Osteocyte (in vitro differentiated cells): Measurements from ENCODE around the gene KYAT1. TPM values are rescaled to one million over a fixed set of nuclear protein-coding genes. Genes with fewer than 3 reads are reported as not detected.

Experiments used
- DNase-seq: peaks from one replicate; pipeline ENCODE4 v3.0.0; 2021; ENCODE audit warnings: mixed read lengths; ENCODE audit not compliant: unreplicated experiment; ENCODE audit errors: extremely low spot score
- H3K27ac Mint-ChIP-seq: one replicate; pipeline ENCODE4 v1.8.0; 2021; ENCODE audit warnings: mild to moderate bottlenecking, mixed read lengths; ENCODE audit not compliant: unreplicated experiment
- H3K27me3 Mint-ChIP-seq: one replicate; pipeline ENCODE4 v1.8.0; 2021; ENCODE audit warnings: mixed read lengths; ENCODE audit not compliant: unreplicated experiment
- H3K36me3 Mint-ChIP-seq: one replicate; pipeline ENCODE4 v1.8.0; 2021; ENCODE audit warnings: mixed read lengths; ENCODE audit not compliant: unreplicated experiment
- H3K4me1 Mint-ChIP-seq: one replicate; pipeline ENCODE4 v1.8.0; 2021; ENCODE audit warnings: mixed read lengths; ENCODE audit not compliant: unreplicated experiment
- H3K4me3 Mint-ChIP-seq: one replicate; pipeline ENCODE4 v1.8.0; 2021; ENCODE audit warnings: mild to moderate bottlenecking, moderate library complexity, mixed read lengths; ENCODE audit not compliant: unreplicated experiment
- H3K9me3 Mint-ChIP-seq: one replicate; pipeline ENCODE4 v1.8.0; 2021; ENCODE audit warnings: mixed read lengths; ENCODE audit not compliant: unreplicated experiment
- total RNA-seq: library from RNA; stranded (reverse); gene quantifications from 2 replicates; pipeline ENCODE4 v1.2.1, GENCODE V29; 2021
- TF ChIP-seq, protein P1 (sequence below): fragments of 200-600 bp; sonication (generic); IDR thresholded peaks from 2 replicates; pipeline ENCODE4 v1.5.0; 2021; ENCODE audit warnings: antibody characterized with exemption, mild to moderate bottlenecking, moderate library complexity

KYAT1 gene
- total RNA-seq, 1 donor from 2014 or later: 6.5 TPM

DNA sequence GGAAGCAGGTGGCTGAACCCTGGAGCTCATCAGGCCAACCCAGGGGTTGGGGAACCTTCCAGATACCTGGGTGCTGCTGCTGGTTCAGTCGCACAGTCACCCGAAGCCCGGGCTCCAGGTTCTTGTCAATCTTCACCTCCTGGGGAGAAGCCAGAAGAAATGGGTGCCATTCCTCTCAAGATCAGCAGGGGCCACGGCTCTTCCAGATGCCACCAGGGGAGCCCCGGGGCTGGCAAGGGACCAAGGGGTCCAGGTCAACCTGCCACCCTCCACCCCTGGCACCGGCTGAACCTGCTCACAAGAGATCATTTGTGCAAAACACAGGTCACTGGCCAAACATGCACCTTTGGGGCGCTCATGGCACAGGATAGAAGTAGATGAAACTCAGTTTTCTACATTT lies 56.8 kb downstream of the KYAT1 start:
- no peak overlapping the region for H3K4me3 Mint-ChIP-seq
- H3K27ac Mint-ChIP-seq: no peak overlapping the region
- peaks cover 13% of the 10 kb centered on the region for H3K36me3 Mint-ChIP-seq
- no peak for DNase-seq
- H3K27me3 Mint-ChIP-seq: no peaks in the 10 kb centered on the region
- TF ChIP-seq, protein P1, sequence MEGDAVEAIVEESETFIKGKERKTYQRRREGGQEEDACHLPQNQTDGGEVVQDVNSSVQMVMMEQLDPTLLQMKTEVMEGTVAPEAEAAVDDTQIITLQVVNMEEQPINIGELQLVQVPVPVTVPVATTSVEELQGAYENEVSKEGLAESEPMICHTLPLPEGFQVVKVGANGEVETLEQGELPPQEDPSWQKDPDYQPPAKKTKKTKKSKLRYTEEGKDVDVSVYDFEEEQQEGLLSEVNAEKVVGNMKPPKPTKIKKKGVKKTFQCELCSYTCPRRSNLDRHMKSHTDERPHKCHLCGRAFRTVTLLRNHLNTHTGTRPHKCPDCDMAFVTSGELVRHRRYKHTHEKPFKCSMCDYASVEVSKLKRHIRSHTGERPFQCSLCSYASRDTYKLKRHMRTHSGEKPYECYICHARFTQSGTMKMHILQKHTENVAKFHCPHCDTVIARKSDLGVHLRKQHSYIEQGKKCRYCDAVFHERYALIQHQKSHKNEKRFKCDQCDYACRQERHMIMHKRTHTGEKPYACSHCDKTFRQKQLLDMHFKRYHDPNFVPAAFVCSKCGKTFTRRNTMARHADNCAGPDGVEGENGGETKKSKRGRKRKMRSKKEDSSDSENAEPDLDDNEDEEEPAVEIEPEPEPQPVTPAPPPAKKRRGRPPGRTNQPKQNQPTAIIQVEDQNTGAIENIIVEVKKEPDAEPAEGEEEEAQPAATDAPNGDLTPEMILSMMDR: no peak
- no peaks in the 10 kb centered on the region for H3K9me3 Mint-ChIP-seq
- H3K4me1 Mint-ChIP-seq: peaks cover 15% of the 10 kb centered on the region

GRCh38 chr9:128823903-128824406 lies 57.8 kb downstream of the KYAT1 start:
- Mint-ChIP-seq H3K9me3 (no peaks in the 10 kb centered on the region), H3K36me3 (peaks cover 13% of the 10 kb centered on the region), H3K27me3 (no peaks in the 10 kb centered on the region), H3K27ac (no peak overlapping the region), H3K4me3 (no peak overlapping the region), H3K4me1 (peaks cover 19% of the 10 kb centered on the region)
- no peak for DNase-seq
- TF ChIP-seq, protein P1: no peak

- DNase-seq: no peak
- Mint-ChIP-seq H3K36me3 (peaks cover 13% of the 10 kb centered on the region), H3K9me3 (no peaks in the 10 kb centered on the region), H3K27ac (no peak overlapping the region), H3K4me3 (no peak overlapping the region), H3K27me3 (no peaks in the 10 kb centered on the region), H3K4me1 (peaks cover 14% of the 10 kb centered on the region)
- TF ChIP-seq, protein P1: no peak
These were observed 58.3 kb downstream of the KYAT1 start for GRCh38 chr9:128823362-128823902.

DNA sequence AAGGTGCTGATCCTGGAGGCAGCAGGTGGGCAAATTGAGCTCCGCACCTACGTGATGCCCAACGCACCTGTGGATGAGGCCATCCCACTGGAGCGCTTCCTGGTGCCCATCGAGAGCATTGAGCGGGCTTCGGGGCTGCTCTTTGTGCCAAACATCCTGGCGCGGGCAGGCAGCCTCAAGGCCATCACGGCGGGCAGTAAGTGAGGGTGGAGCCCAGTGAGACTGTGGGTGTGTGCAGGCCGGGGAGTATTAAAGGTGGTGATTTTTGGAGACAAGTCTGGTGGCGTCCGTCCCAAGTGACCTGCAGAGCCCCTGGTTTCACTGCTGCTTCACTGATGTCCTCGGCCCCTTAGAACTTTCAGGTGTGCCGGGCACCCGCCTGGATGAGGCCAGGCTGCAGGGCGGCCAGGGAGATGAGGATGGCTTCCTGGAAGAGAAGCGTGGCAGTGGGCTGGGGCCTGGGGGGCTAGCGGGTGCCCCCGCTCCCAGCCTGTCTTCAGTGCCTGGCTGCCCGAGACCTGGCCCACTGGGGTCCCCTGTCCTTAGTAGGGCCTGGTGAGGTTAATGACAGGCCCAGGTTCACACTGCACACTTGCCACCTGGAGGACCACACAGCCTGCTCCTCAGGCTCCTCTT lies 59.2 kb downstream of the KYAT1 start:
- DNase-seq: no peak
- Mint-ChIP-seq H3K4me3 (no peak overlapping the region), H3K4me1 (peaks cover 13% of the 10 kb centered on the region), H3K9me3 (no peaks in the 10 kb centered on the region), H3K27ac (no peak overlapping the region), H3K36me3 (peaks cover 13% of the 10 kb centered on the region), H3K27me3 (no peaks in the 10 kb centered on the region)
- TF ChIP-seq, protein P1: no peak

DNA sequence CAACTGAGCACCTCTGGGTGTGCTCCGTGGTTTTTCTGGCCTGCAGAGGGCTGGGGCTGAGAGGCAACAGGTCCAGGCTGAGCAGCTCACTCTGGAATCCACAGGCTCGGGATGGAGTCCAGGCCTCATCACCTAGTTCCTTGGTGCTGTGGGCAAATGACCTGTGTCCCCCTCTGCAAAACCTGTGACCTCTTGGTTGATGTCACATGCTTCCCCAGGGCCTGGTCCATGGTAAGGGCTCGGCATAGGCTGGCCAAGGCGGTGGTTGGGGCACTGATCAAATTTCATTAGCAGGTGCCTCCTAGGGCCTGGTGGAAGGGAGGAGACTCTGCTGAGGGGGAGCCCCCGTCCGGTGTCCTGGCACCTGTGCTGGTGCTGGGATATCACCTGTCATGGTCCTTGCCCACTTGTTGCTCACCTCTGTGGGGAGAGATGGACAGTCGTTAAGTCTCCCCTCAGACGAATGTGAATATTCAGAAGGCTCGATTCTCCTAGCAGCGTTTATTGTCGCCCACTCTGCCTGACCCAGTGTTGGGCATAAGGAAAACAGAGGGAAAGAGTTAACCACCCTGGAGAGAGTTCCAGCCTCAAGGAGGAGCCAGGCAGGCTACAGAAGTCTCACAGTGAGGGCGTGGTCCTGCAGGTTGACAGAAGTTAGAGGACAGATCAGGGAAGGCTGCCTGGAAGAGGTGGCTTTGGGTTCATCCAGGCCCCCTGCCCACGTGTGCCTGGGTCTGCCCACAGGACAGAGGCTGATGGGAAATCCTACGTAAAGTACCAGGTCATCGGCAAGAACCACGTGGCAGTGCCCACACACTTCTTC lies 60.0 kb downstream of the KYAT1 start:
- peaks cover 13% of the 10 kb centered on the region for H3K4me1 Mint-ChIP-seq
- H3K9me3 Mint-ChIP-seq: no peaks in the 10 kb centered on the region
- H3K36me3 Mint-ChIP-seq: peaks cover 8% of the 10 kb centered on the region
- no peak for DNase-seq
- no peaks in the 10 kb centered on the region for H3K27me3 Mint-ChIP-seq
- no peak overlapping the region for H3K27ac Mint-ChIP-seq
- H3K4me3 Mint-ChIP-seq: no peak overlapping the region
- TF ChIP-seq, protein P1: no peak
